Thyroid gland (tissue), 4 donors: ENCODE measurements around the gene GLIPR1.
A peak's percentile ranks its signal among the peaks of the same experiment; 100 is the strongest.

Experiments used
- POLR2A ChIP-seq, 2 donors: fragments of 450-650 bp; IDR thresholded peaks; one replicate each; pipeline ENCODE4 v1.6.1; 2017; ENCODE audit warnings: antibody characterized with exemption in 2 of 2, mild to moderate bottlenecking in 2 of 2, moderate library complexity in 1 of 2
- TF ChIP-seq, protein P1 (sequence below), 6 experiments: fragments of 200-600 bp in 3 of 6; fragments of 450-650 bp in 3 of 6; sonication (generic) in 3 of 6; IDR thresholded peaks; one replicate each; pipeline ENCODE4 v1.5.1; 2016 to 2019; ENCODE audit warnings: antibody characterized with exemption in 6 of 6, mild to moderate bottlenecking in 2 of 6, inconsistent platforms in 1 of 6, moderate library complexity in 1 of 6

DNA sequence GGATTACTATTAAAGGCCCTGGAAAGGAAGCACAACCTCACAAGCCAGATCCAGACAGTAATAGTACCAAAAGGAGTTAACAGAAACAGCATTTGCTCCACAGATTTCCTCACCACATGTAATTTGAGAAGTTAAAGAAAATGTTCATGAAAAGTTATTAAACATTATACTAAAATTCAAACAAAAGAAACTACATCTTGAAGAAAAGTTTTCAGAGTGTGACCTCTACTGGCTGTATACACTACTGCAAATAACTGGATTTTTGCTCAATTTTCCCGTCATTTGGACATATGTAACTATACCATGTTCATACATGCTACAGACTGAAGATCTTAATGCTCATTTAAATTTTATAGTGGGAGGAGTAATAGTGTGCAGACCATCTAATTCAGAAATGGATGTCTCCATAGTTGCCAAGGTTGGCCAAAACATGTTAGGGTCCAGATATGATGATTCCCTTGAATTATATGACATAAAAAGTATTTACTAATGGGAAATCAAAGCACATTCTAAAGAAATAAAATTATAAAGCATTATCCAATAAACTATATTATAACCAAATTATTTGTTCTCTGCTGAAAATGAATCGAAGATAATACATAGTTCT lies 25.3 kb downstream of the GLIPR1 start:
- TF ChIP-seq, protein P1, sequence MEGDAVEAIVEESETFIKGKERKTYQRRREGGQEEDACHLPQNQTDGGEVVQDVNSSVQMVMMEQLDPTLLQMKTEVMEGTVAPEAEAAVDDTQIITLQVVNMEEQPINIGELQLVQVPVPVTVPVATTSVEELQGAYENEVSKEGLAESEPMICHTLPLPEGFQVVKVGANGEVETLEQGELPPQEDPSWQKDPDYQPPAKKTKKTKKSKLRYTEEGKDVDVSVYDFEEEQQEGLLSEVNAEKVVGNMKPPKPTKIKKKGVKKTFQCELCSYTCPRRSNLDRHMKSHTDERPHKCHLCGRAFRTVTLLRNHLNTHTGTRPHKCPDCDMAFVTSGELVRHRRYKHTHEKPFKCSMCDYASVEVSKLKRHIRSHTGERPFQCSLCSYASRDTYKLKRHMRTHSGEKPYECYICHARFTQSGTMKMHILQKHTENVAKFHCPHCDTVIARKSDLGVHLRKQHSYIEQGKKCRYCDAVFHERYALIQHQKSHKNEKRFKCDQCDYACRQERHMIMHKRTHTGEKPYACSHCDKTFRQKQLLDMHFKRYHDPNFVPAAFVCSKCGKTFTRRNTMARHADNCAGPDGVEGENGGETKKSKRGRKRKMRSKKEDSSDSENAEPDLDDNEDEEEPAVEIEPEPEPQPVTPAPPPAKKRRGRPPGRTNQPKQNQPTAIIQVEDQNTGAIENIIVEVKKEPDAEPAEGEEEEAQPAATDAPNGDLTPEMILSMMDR (IDR thresholded peaks at IDR 0.05), result peak in 4 of 6 experiments; percentile 19 to 58 (median 43)
- no peak for TF ChIP-seq POLR2A (IDR thresholded peaks at IDR 0.05)
